ENCODE results near the gene RTN4. TPM values are rescaled to one million over a fixed set of nuclear protein-coding genes. Genes with fewer than 3 reads are reported as not detected.

Gene RTN4
- total RNA-seq, 1 experiment from 2014 or later = 391 TPM

DNA sequence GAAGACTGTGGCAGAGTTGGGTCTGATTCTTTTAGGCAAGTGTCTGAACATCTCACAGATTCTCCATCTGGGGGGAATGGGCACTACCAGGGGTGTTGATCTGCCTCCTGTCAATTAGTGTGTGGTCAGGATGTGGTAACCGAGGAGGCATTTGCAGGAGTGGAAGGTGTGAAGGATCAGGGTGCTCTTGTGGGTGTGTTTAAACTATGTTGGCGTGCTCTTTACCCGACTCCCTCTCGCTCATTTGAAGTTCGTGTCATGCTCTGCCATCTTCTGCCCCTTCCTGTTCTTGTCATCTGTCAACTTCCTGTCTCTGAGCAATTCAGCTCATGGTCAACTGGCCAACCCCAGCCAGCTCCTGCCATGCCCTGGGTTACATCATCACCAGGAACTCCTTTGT is 107.9 kb downstream of the RTN4 start:
- intact Hi-C loops (cut with micrococcal nuclease) = no loop called here
- Mint-ChIP-seq H3K27ac (ENCODE audit: low read depth, unreplicated experiment) (no peak overlapping the region), H3K4me1 (ENCODE audit: insufficient read depth, unreplicated experiment) (peaks cover 13% of the 10 kb centered on the region), H3K36me3 (ENCODE audit: insufficient read depth, unreplicated experiment) (no peaks in the 10 kb centered on the region), H3K27me3 (ENCODE audit: insufficient read depth, unreplicated experiment) (no peaks in the 10 kb centered on the region), H3K9me3 (ENCODE audit: unreplicated experiment) (peaks cover 7% of the 10 kb centered on the region), H3K4me3 (ENCODE audit: unreplicated experiment) (no peak overlapping the region)
- CTCF ChIA-PET = no interaction called here
- DNase-seq (ENCODE audit: unreplicated experiment) = no peak
- POLR2A ChIA-PET = no interaction called here
- no TSS peak for BruUV-seq (replicated peaks)
- TF ChIP-seq, protein P1, sequence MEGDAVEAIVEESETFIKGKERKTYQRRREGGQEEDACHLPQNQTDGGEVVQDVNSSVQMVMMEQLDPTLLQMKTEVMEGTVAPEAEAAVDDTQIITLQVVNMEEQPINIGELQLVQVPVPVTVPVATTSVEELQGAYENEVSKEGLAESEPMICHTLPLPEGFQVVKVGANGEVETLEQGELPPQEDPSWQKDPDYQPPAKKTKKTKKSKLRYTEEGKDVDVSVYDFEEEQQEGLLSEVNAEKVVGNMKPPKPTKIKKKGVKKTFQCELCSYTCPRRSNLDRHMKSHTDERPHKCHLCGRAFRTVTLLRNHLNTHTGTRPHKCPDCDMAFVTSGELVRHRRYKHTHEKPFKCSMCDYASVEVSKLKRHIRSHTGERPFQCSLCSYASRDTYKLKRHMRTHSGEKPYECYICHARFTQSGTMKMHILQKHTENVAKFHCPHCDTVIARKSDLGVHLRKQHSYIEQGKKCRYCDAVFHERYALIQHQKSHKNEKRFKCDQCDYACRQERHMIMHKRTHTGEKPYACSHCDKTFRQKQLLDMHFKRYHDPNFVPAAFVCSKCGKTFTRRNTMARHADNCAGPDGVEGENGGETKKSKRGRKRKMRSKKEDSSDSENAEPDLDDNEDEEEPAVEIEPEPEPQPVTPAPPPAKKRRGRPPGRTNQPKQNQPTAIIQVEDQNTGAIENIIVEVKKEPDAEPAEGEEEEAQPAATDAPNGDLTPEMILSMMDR (IDR thresholded peaks at IDR 0.05; ENCODE audit: unreplicated experiment) = no peak

DNA sequence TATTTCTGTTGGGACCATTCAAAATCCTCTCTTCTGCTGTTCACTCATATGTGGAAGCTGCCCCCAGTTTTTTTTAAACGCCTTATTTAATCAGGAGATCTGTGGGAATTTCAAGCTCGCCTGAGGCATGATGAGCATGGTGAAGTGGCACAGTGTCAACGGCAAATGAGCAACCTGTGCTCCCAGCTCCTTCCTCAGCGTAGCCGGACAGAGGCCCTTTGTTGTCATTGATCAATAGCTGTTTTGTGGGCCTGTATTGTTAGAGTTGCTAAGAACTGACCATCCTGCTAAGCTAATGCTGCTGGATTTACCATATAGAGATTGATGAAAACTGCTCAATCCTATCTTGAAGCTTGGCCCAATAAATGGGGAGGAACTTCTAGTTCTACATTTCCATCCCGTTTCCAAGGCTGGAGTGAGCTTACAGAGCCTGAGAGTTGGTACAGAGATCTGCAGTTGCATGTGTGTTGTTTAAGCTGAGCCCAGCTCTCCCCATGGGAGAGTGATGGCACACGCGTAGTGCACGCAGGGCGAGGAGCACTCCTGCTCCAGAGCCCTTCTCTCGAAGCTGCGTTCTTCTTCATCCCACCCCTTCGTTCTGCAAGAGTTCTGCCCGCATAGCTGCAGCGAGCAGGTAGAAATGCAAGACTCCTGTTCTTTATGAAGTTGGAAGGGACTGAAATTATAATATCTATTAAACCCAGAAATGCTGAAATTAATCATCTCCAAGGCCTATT is 108.8 kb downstream of the RTN4 start:
- no TSS peak for BruUV-seq (replicated peaks)
- CTCF ChIA-PET = no interaction called here
- Mint-ChIP-seq H3K4me3 (ENCODE audit: unreplicated experiment) (no peak overlapping the region), H3K27me3 (ENCODE audit: insufficient read depth, unreplicated experiment) (no peaks in the 10 kb centered on the region), H3K27ac (ENCODE audit: low read depth, unreplicated experiment) (no peak overlapping the region), H3K4me1 (ENCODE audit: insufficient read depth, unreplicated experiment) (peaks cover 13% of the 10 kb centered on the region), H3K36me3 (ENCODE audit: insufficient read depth, unreplicated experiment) (no peaks in the 10 kb centered on the region), H3K9me3 (ENCODE audit: unreplicated experiment) (peaks cover 7% of the 10 kb centered on the region)
- no peak for DNase-seq (ENCODE audit: unreplicated experiment)
- TF ChIP-seq, protein P1 (IDR thresholded peaks at IDR 0.05; ENCODE audit: unreplicated experiment) = no peak
- intact Hi-C loops (cut with micrococcal nuclease) = no loop called here
- POLR2A ChIA-PET = interaction anchor here (0.9 kb wide), 1 partner anchor 38 kb away, joined by 3 read pairs; no protein-coding TSS in a partner anchor

DNA sequence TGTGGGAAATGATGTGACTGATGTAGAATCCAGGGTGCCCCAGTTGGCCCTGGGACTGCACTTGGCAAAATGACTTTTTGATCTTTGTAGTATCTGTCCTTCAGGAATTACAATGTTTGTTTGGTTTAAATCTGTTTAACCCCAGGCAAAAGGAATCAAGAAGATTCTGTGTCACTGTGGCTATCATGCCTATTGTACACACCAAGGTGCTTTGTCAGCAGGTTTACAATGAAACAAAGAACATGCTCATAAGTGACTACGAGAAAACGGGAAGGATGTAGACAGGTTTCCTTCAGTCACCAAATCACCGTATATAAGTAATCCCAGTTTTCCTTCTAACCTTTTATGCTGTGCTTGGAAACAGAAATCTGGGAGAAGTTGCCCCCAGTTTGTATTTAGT is 109.5 kb downstream of the RTN4 start:
- H3K27ac Mint-ChIP-seq (ENCODE audit: low read depth, unreplicated experiment) = no peak overlapping the region
- peaks cover 7% of the 10 kb centered on the region for H3K9me3 Mint-ChIP-seq (ENCODE audit: unreplicated experiment)
- no peaks in the 10 kb centered on the region for H3K27me3 Mint-ChIP-seq (ENCODE audit: insufficient read depth, unreplicated experiment)
- peaks cover 6% of the 10 kb centered on the region for H3K4me1 Mint-ChIP-seq (ENCODE audit: insufficient read depth, unreplicated experiment)
- BruUV-seq (replicated peaks) = no TSS peak
- ChIA-PET POLR2A (no interaction called here), CTCF (no interaction called here)
- DNase-seq (ENCODE audit: unreplicated experiment) = no peak
- H3K4me3 Mint-ChIP-seq (ENCODE audit: unreplicated experiment) = no peak overlapping the region
- TF ChIP-seq, protein P1 (IDR thresholded peaks at IDR 0.05; ENCODE audit: unreplicated experiment) = no peak
- H3K36me3 Mint-ChIP-seq (ENCODE audit: insufficient read depth, unreplicated experiment) = no peaks in the 10 kb centered on the region
- intact Hi-C loops (cut with micrococcal nuclease) = no loop called here

DNA sequence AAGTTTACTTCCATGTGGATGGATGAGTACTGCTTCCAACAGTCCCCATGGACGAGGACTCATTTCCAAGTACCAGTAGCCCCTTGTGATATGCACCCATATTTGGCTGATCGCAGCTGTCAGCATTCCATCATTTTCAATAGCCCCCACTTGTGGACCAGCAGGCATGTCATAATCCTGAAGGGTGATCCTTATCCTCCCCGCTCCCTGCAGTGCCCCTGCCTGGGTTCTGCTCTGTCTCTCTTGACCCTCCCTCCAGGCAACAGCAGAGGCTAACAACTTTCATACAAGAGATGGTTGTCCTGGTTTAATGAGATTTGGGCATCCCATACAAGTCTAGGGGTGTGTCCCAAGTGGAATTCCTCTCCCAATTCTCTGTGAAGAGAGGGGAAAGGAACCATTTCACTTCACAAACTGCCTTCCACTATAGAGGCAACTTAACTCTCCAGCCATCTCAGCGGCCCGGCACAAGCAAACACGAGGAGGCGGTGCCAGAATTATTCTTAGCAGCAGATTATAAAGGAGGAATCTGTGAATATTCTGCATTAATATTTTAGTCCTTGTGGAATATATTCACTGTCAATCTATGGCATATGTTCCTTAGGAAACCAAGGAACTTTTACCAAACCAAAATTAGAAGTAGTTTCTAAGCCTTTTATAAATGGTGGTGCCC is 110.7 kb downstream of the RTN4 start:
- TF ChIP-seq, protein P1 (IDR thresholded peaks at IDR 0.05; ENCODE audit: unreplicated experiment) = no peak
- POLR2A ChIA-PET = no interaction called here
- Mint-ChIP-seq H3K27ac (ENCODE audit: low read depth, unreplicated experiment) (no peak overlapping the region), H3K9me3 (ENCODE audit: unreplicated experiment) (peaks cover 7% of the 10 kb centered on the region), H3K4me1 (ENCODE audit: insufficient read depth, unreplicated experiment) (no peaks in the 10 kb centered on the region), H3K27me3 (ENCODE audit: insufficient read depth, unreplicated experiment) (no peaks in the 10 kb centered on the region), H3K36me3 (ENCODE audit: insufficient read depth, unreplicated experiment) (no peaks in the 10 kb centered on the region), H3K4me3 (ENCODE audit: unreplicated experiment) (no peak overlapping the region)
- intact Hi-C loops (cut with micrococcal nuclease) = no loop called here
- CTCF ChIA-PET = interaction anchor here (0.6 kb wide), 1 partner anchor 9 kb away, joined by 3 read pairs; no protein-coding TSS in a partner anchor
- no peak for DNase-seq (ENCODE audit: unreplicated experiment)
- BruUV-seq (replicated peaks) = no TSS peak

Measured in MCF 10A (cell line).